OCI-LY1 (cell line): ENCODE measurements around the gene BAD.

Experiments
- EZH2 ChIP-seq: fragments of 200-600 bp; sonication (generic), shearing (Covaris generic); IDR thresholded peaks from 2 replicates; pipeline ENCODE4 v1.8.0; 2017; ENCODE audit warnings: borderline replicate concordance, mixed run types, mild to moderate bottlenecking, antibody characterized with exemption, low read length, moderate library complexity, mixed read lengths
- TF ChIP-seq, protein P1 (sequence below): fragments of 200-600 bp; sonication (generic), shearing (Covaris generic); IDR thresholded peaks from 2 replicates; pipeline ENCODE4 v1.5.1; 2017; ENCODE audit warnings: mild to moderate bottlenecking, antibody characterized with exemption, low read length, moderate library complexity, mixed read lengths

DNA sequence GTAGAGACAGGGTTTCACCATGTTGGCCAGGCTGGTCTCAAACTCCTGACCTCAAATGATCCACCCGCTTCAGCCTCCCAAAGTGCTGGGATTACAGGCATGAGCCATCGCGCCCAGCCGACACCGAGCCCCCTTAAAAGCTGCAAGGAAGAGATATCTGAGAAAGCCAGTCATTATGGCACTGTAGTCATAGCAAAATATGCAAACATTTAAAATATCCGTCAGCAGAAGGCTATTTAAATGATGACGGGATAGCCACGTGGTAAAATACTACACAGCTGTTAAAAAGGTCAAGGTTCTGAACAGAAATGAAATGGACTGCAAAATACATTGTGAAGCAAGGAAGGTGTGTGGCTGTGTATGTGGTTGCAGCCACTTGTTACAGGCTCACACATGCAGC lies 49.1 kb upstream of the BAD start:
- TF ChIP-seq, protein P1, sequence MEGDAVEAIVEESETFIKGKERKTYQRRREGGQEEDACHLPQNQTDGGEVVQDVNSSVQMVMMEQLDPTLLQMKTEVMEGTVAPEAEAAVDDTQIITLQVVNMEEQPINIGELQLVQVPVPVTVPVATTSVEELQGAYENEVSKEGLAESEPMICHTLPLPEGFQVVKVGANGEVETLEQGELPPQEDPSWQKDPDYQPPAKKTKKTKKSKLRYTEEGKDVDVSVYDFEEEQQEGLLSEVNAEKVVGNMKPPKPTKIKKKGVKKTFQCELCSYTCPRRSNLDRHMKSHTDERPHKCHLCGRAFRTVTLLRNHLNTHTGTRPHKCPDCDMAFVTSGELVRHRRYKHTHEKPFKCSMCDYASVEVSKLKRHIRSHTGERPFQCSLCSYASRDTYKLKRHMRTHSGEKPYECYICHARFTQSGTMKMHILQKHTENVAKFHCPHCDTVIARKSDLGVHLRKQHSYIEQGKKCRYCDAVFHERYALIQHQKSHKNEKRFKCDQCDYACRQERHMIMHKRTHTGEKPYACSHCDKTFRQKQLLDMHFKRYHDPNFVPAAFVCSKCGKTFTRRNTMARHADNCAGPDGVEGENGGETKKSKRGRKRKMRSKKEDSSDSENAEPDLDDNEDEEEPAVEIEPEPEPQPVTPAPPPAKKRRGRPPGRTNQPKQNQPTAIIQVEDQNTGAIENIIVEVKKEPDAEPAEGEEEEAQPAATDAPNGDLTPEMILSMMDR, result no peak
- no peak for TF ChIP-seq EZH2
